BJ (cell line): Measurements from ENCODE around the gene ORC3. TPM values are rescaled to one million over a fixed set of nuclear protein-coding genes. Genes with fewer than 3 reads are reported as not detected.
"Not testable (repeated sequence)": the region's sequence is repeated elsewhere in the genome, so short reads cannot be mapped to it uniquely, and the experiment has no call there.

Experiments
- CTCF ChIA-PET: fragments of 350-600 bp; formaldehyde crosslinking; extraction: SDS; loops from one replicate; lab custom pipeline; 2021; ENCODE audit warnings: antibody characterized with exemption, inconsistent platforms; lab: Yijun Ruan, JAX
- POLR2A ChIA-PET: fragments of 300-600 bp; sonication (Branson Sonifier 250); formaldehyde crosslinking; extraction: SDS; loops from one replicate; lab custom pipeline; 2021; ENCODE audit warnings: antibody characterized with exemption; lab: Charles Lee
- DNase-seq: peaks from one replicate; pipeline ENCODE4 v3.0.0-alpha.2; 2011; ENCODE audit warnings: low read depth
- H3K27me3 ChIP-seq: 2 replicates; pipeline ENCODE4 v1.6.0; 2011; ENCODE audit warnings: low read length; ENCODE audit not compliant: control insufficient read depth, insufficient read depth
- H3K36me3 ChIP-seq: 2 replicates; pipeline ENCODE4 v1.5.1; 2011; ENCODE audit warnings: low read length; ENCODE audit not compliant: control insufficient read depth, insufficient read depth
- H3K4me3 ChIP-seq: 2 replicates; pipeline ENCODE4 v1.5.1; 2011; ENCODE audit warnings: low read depth, mild to moderate bottlenecking, control low read depth, low read length
- CTCF ChIP-seq: IDR thresholded peaks from 2 replicates; pipeline ENCODE4 v1.5.1; 2011; ENCODE audit warnings: low read depth, mild to moderate bottlenecking, control low read depth, inconsistent platforms, low read length, moderate library complexity; ENCODE audit not compliant: insufficient read depth
- polyA plus RNA-seq: library from polyadenylated mRNA; depleted of rRNA; stranded (reverse); fragments of >200 nt; gene quantifications from 2 replicates; pipeline ENCODE4 v1.2.3, GENCODE V29; 2011

The ORC3 gene
- polyA plus RNA-seq, 1 experiment = 17.3 TPM

GRCh38 chr6:87687296-87687695 is 97.4 kb downstream of the ORC3 start:
- CTCF ChIA-PET = interaction anchor here (0.5 to 0.7 kb wide), 2 partner anchors 10 to 518 kb away, joined by 3 to 5 read pairs; no protein-coding TSS in a partner anchor
- POLR2A ChIA-PET = interaction anchor here (0.7 kb wide), 1 partner anchor 102 kb away, joined by 4 read pairs; no protein-coding TSS in a partner anchor
- H3K4me3 ChIP-seq = no peak overlapping the region
- DNase-seq = no peak
- TF ChIP-seq CTCF = no peak
- H3K36me3 ChIP-seq = no peaks in the 10 kb centered on the region
- H3K27me3 ChIP-seq = no peaks in the 10 kb centered on the region

- DNase-seq, POLR2A ChIA-PET, H3K4me3 ChIP-seq, H3K27me3 ChIP-seq, H3K36me3 ChIP-seq: not testable (repeated sequence)
- CTCF ChIA-PET = interaction anchor here (0.5 to 0.7 kb wide), 2 partner anchors 10 to 519 kb away, joined by 3 to 5 read pairs; no protein-coding TSS in a partner anchor
Measured at GRCh38 chr6:87687893-87688292, 98.0 kb downstream of the ORC3 start.

- no peak for DNase-seq
Measured at GRCh38 chr6:87690441-87690840, 100.5 kb downstream of the ORC3 start.

GRCh38 chr6:87692086-87692485 is 102.2 kb downstream of the ORC3 start:
- no peak overlapping the region for H3K4me3 ChIP-seq
- ChIA-PET POLR2A (no interaction called here), CTCF (no interaction called here)
- no peak for TF ChIP-seq CTCF
- no peaks in the 10 kb centered on the region for H3K27me3 ChIP-seq
- H3K36me3 ChIP-seq = no peaks in the 10 kb centered on the region
- DNase-seq = no peak

More at GRCh38 chr6:87690441-87690840, 100.5 kb downstream of the ORC3 start:
- ChIA-PET POLR2A (no interaction called here), CTCF (no interaction called here)
- no peak overlapping the region for H3K4me3 ChIP-seq
- no peaks in the 10 kb centered on the region for H3K36me3 ChIP-seq
- no peak for TF ChIP-seq CTCF
- no peaks in the 10 kb centered on the region for H3K27me3 ChIP-seq

GRCh38 chr6:87696817-87697216 is 106.9 kb downstream of the ORC3 start:
- not testable (repeated sequence) for H3K27me3 ChIP-seq, H3K4me3 ChIP-seq, H3K36me3 ChIP-seq, DNase-seq
- ChIA-PET CTCF (interaction anchor here (1.1 kb wide), 1 partner anchor 8 kb away, joined by 4 read pairs; no protein-coding TSS in a partner anchor), POLR2A (interaction anchor here (0.6 kb wide), 1 partner anchor 106 kb away, joined by 13 read pairs; no protein-coding TSS in a partner anchor)

- ChIA-PET POLR2A (interaction anchor here (0.6 kb wide), 3 partner anchors 35 to 593 kb away, joined by 3 to 5 read pairs (median 3); no protein-coding TSS in a partner anchor), CTCF (interaction anchor here (0.6 to 1.1 kb wide), 5 partner anchors 9 to 146 kb away, joined by 3 to 5 read pairs (median 4); no protein-coding TSS in a partner anchor)
- H3K36me3 ChIP-seq = no peaks in the 10 kb centered on the region
- H3K4me3 ChIP-seq = peak overlapping the region; percentile 81
- DNase-seq = peak; percentile 62
- no peaks in the 10 kb centered on the region for H3K27me3 ChIP-seq
- no peak for TF ChIP-seq CTCF
Measured at GRCh38 chr6:87697581-87698546, 107.9 kb downstream of the ORC3 start.
